Tibial nerve (tissue), 4 donors: ENCODE data around the gene SSTR4.

Source experiments
- EP300 ChIP-seq, 2 donors: sonication (generic); formaldehyde crosslinking; IDR thresholded peaks; one replicate each; pipeline ENCODE4 v1.6.1; 2017; ENCODE audit warnings: antibody characterized with exemption in 2 of 2, mild to moderate bottlenecking in 1 of 2
- POLR2A ChIP-seq, 2 donors: fragments of 450-650 bp; IDR thresholded peaks; one replicate each; pipeline ENCODE4 v1.6.1; 2017; ENCODE audit warnings: antibody characterized with exemption in 2 of 2, mild to moderate bottlenecking in 2 of 2, moderate library complexity in 2 of 2
- TF ChIP-seq, protein P1 (sequence below), 5 experiments: fragments of 200-600 bp in 3 of 5; fragments of 450-650 bp in 2 of 5; sonication (generic) in 3 of 5; IDR thresholded peaks; one replicate each; pipeline ENCODE4 v1.5.1; 2016 to 2019; ENCODE audit warnings: antibody characterized with exemption in 5 of 5, mild to moderate bottlenecking in 3 of 5, moderate library complexity in 2 of 5

DNA sequence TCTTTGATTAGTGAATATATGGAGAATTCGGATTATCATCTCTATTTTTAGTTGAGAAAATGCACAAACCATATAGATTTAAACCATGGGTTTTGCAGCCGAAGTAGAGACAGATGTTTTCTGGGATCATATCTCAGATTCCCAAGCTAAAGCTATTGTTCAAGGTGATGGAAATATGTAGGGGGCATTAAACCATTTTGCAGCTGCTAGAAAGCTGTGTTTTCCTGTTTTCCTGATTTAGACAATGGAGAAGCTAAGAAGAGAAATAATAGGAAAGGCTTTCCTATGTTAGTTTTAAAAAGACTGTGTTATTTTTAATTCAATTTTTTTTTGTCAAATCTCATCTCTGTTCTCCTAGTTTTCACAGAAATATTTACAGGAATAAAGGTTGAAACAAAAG is 44.8 kb downstream of the SSTR4 start:
- TF ChIP-seq, protein P1, sequence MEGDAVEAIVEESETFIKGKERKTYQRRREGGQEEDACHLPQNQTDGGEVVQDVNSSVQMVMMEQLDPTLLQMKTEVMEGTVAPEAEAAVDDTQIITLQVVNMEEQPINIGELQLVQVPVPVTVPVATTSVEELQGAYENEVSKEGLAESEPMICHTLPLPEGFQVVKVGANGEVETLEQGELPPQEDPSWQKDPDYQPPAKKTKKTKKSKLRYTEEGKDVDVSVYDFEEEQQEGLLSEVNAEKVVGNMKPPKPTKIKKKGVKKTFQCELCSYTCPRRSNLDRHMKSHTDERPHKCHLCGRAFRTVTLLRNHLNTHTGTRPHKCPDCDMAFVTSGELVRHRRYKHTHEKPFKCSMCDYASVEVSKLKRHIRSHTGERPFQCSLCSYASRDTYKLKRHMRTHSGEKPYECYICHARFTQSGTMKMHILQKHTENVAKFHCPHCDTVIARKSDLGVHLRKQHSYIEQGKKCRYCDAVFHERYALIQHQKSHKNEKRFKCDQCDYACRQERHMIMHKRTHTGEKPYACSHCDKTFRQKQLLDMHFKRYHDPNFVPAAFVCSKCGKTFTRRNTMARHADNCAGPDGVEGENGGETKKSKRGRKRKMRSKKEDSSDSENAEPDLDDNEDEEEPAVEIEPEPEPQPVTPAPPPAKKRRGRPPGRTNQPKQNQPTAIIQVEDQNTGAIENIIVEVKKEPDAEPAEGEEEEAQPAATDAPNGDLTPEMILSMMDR (IDR thresholded peaks at IDR 0.05), result no peak
- TF ChIP-seq EP300 (IDR thresholded peaks at IDR 0.05), result no peak
- no peak for TF ChIP-seq POLR2A (IDR thresholded peaks at IDR 0.05)
